NB4 (cell line): ENCODE results near the gene CLIP4.

ENCODE experiments used
- CTCF ChIP-seq: IDR thresholded peaks from one replicate; pipeline ENCODE4 v1.5.1; 2012; ENCODE audit warnings: low read depth, low read length
- MAX ChIP-seq: IDR thresholded peaks from 2 replicates; pipeline ENCODE4 v1.6.1; 2011; ENCODE audit warnings: low read depth, low read length
- POLR2A ChIP-seq: IDR thresholded peaks from 2 replicates; pipeline ENCODE4 v1.6.1; 2011; ENCODE audit warnings: mild to moderate bottlenecking; ENCODE audit not compliant: insufficient read length; ENCODE audit errors: extremely low read depth

- TF ChIP-seq CTCF (no peak), MAX (no peak), POLR2A (no peak)
Observed at GRCh38 chr2:29187926-29188325, 72.7 kb downstream of the CLIP4 start.
